B cell (primary cell): ENCODE measurements around the gene PRKCB.

Experiments used
- EZH2 ChIP-seq: IDR thresholded peaks from 2 replicates; pipeline ENCODE4 v1.6.1; 2012; ENCODE audit warnings: borderline replicate concordance, low read depth, mild to moderate bottlenecking, moderate library complexity, low read length; ENCODE audit not compliant: insufficient read depth, poor library complexity, severe bottlenecking
- TF ChIP-seq, protein P1 (sequence below): fragments of 200-600 bp; IDR thresholded peaks from one replicate; pipeline ENCODE4 v1.8.0; 2022; ENCODE audit warnings: antibody characterized with exemption, mild to moderate bottlenecking

DNA sequence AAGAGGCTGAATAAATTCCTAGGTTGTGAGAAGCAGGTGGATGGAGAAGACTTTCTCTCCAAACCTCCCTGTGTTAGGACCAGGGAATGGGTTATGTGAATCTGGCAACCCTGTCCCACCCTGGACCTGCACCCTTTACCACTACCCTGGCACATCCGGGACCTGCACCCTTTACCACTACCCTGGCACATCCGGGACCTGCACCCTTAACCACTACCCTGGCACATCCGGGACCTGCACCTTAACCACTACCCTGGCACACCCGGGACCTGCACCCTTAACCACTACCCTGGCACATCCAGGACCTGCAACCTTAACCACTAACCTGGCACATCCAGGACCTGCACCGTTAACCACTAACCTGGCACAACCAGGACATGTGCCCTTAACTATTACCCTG lies 213.3 kb downstream of the PRKCB start:
- TF ChIP-seq EZH2 = no peak
- TF ChIP-seq, protein P1, sequence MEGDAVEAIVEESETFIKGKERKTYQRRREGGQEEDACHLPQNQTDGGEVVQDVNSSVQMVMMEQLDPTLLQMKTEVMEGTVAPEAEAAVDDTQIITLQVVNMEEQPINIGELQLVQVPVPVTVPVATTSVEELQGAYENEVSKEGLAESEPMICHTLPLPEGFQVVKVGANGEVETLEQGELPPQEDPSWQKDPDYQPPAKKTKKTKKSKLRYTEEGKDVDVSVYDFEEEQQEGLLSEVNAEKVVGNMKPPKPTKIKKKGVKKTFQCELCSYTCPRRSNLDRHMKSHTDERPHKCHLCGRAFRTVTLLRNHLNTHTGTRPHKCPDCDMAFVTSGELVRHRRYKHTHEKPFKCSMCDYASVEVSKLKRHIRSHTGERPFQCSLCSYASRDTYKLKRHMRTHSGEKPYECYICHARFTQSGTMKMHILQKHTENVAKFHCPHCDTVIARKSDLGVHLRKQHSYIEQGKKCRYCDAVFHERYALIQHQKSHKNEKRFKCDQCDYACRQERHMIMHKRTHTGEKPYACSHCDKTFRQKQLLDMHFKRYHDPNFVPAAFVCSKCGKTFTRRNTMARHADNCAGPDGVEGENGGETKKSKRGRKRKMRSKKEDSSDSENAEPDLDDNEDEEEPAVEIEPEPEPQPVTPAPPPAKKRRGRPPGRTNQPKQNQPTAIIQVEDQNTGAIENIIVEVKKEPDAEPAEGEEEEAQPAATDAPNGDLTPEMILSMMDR = no peak
